ENCODE results near the gene S1PR5. TPM values are rescaled to one million over a fixed set of nuclear protein-coding genes. Genes with fewer than 3 reads are reported as not detected.

Gene S1PR5
- total RNA-seq, 1 donor, result 1.3 TPM

DNA sequence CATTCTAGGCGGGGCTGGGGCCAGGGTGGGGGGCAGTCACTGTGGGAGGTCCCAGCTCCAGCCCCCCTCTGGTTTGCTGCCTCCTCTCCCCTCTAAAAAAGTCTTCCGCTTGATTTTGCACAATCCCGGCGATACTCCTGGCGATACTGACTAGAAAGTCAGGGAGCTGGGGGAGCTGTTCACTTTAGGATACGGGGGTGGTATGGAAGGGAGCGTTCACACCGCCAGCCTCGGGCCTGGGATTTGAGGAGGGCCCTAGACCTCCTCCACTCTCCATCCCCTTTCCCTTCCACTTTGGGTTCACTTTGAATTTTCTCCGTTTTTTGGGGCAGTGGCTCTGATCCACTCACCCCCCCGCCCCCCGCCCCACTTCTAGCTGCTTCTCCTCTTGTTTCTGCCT is 49.1 kb downstream of the S1PR5 start:
- DNase-seq (ENCODE audit: low read depth), result no peak
- TF ChIP-seq, protein P1, sequence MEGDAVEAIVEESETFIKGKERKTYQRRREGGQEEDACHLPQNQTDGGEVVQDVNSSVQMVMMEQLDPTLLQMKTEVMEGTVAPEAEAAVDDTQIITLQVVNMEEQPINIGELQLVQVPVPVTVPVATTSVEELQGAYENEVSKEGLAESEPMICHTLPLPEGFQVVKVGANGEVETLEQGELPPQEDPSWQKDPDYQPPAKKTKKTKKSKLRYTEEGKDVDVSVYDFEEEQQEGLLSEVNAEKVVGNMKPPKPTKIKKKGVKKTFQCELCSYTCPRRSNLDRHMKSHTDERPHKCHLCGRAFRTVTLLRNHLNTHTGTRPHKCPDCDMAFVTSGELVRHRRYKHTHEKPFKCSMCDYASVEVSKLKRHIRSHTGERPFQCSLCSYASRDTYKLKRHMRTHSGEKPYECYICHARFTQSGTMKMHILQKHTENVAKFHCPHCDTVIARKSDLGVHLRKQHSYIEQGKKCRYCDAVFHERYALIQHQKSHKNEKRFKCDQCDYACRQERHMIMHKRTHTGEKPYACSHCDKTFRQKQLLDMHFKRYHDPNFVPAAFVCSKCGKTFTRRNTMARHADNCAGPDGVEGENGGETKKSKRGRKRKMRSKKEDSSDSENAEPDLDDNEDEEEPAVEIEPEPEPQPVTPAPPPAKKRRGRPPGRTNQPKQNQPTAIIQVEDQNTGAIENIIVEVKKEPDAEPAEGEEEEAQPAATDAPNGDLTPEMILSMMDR (IDR thresholded peaks at IDR 0.05; ENCODE audit: insufficient read depth, low read depth, low read length), result no peak
- H3K4me3 ChIP-seq (ENCODE audit: low read depth, low read length), result no peak overlapping the region

DNA sequence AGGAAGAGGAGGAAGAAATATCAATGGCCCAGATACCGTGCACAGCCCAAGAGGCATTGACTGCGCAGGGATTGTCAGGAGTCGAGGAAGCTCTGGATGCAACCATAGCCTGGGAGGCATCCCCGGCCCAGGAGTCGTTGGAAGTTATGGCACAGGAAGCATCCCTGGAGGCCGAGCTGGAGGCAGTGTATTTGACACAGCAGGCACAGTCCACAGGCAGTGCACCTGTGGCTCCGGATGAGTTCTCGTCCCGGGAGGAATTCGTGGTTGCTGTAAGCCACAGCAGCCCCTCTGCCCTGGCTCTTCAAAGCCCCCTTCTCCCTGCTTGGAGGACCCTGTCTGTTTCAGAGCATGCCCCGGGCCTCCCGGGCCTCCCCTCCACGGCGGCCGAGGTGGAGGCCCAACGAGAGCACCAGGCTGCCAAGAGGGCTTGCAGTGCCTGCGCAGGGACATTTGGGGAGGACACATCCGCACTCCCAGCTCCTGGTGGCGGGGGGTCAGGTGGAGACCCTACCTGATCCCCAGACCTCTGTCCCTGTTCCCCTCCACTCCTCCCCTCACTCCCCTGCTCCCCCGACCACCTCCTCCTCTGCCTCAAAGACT is 50.0 kb downstream of the S1PR5 start:
- H3K4me3 ChIP-seq (ENCODE audit: low read depth, low read length), result no peak overlapping the region
- TF ChIP-seq, protein P1 (IDR thresholded peaks at IDR 0.05; ENCODE audit: insufficient read depth, low read depth, low read length), result no peak
- DNase-seq (ENCODE audit: low read depth), result no peak

DNA sequence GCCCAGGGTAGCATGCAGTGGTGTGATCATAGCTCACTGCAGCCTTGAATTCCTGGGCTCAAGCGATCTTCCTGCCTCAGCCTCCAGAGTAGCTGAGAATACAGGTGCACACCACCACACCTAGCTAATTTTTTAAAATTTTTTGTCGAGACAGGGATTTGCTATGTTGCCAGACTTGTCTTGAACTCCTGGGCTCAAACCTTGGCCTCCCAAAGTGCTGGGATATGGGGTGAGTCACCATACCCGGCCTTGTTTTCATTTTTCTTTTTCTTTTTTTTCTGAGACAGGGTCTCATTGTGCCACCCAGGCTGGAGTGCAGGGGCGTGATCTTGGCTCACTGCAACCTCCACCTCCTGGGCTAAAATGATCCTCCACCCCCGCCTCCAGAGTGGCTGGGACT is 52.8 kb downstream of the S1PR5 start:
- no peak overlapping the region for H3K4me3 ChIP-seq (ENCODE audit: low read depth, low read length)
- TF ChIP-seq, protein P1 (IDR thresholded peaks at IDR 0.05; ENCODE audit: insufficient read depth, low read depth, low read length), result no peak
- DNase-seq (ENCODE audit: low read depth), result no peak

Small RNAs within 50 kb of the gene (small RNA-seq; reads per million reads assigned to genes)
- gene MIR1238 (not detected), gene RNU7-140P (not detected)

Other genes starting within 250 kb of the S1PR5 start
- gene ICAM1, start 246.3 kb downstream of the S1PR5 start, total RNA-seq, result 75.1 and 244 TPM in 2 replicates
- 3.2 and 4.7 TPM in 2 replicates for gene ICAM4, start 230.5 kb downstream of the S1PR5 start, total RNA-seq
- 5.5 and 11.7 TPM in 2 replicates for gene ICAM5, start 227.5 kb downstream of the S1PR5 start, total RNA-seq
- 0.32 and 0.43 TPM in 2 replicates for gene ZGLP1, start 207.6 kb downstream of the S1PR5 start, total RNA-seq
- gene FDX2, start 201.4 kb downstream of the S1PR5 start, total RNA-seq, result 24.2 and 30.3 TPM in 2 replicates
- 10.4 and 11.0 TPM in 2 replicates for gene RAVER1, start 183.9 kb downstream of the S1PR5 start, total RNA-seq
- gene ICAM3, start 177.8 kb downstream of the S1PR5 start, total RNA-seq, result 4.3 and 7.4 TPM in 2 replicates
- 83.8 and 96.6 TPM in 2 replicates for gene TYK2, start 136.9 kb downstream of the S1PR5 start, total RNA-seq
- 140 and 164 TPM in 2 replicates for gene CDC37, start 113.9 kb downstream of the S1PR5 start, total RNA-seq
- 3.9 and 4.8 TPM in 2 replicates for gene PDE4A, start 96.9 kb downstream of the S1PR5 start, total RNA-seq
- 60.5 and 61.5 TPM in 2 replicates for gene KEAP1, start 14.1 kb downstream of the S1PR5 start, total RNA-seq
- gene ATG4D, start 26.5 kb upstream of the S1PR5 start, total RNA-seq, result 16.0 and 18.4 TPM in 2 replicates
- gene KRI1, start 48.6 kb upstream of the S1PR5 start, total RNA-seq, result 4.5 and 5.6 TPM in 2 replicates
- 6.0 and 6.1 TPM in 2 replicates for gene CDKN2D, start 51.5 kb upstream of the S1PR5 start, total RNA-seq
- 6.1 and 13.4 TPM in 2 replicates for gene AP1M2, start 69.9 kb upstream of the S1PR5 start, total RNA-seq
- gene SLC44A2, start 108.1 kb upstream of the S1PR5 start, total RNA-seq, result 81.8 and 88.5 TPM in 2 replicates
- gene ILF3, start 136.9 kb upstream of the S1PR5 start, total RNA-seq, result 121 and 136 TPM in 2 replicates
- gene QTRT1, start 184.0 kb upstream of the S1PR5 start, total RNA-seq, result 20.6 and 25.5 TPM in 2 replicates
- gene DNM2, start 200.6 kb upstream of the S1PR5 start, total RNA-seq, result 101 and 107 TPM in 2 replicates